NCI-H226 (cell line): ENCODE results near the gene TTC21B.

Experiments used
- DNase-seq: peaks from one replicate; pipeline ENCODE4 v3.0.0-alpha.2; 2015

The TTC21B gene

GRCh38 chr2:165827921-165828276 lies 125.7 kb downstream of the TTC21B start:
- no peak for DNase-seq

GRCh38 chr2:165827016-165827920 lies 126.3 kb downstream of the TTC21B start:
- no peak for DNase-seq

- peak; percentile 93 for DNase-seq
These were observed 128.5 kb downstream of the TTC21B start for GRCh38 chr2:165825041-165825440.
